NCI-H2107 treated with DMSO at 0.1 percent for 48 hours (cell line): ENCODE results near the gene CCDC127.
"Not testable (repeated sequence)": the region's sequence is repeated elsewhere in the genome, so short reads cannot be mapped to it uniquely, and the experiment has no call there.

ENCODE experiments used
- DNase-seq: peaks from one replicate; lab custom pipeline; 2025; ENCODE audit not compliant: unreplicated experiment; lab: John Stamatoyannopoulos, UW

CCDC127 gene

GRCh38 chr5:174876-175465 lies 43.0 kb downstream of the CCDC127 start:
- no peak for DNase-seq

DNA sequence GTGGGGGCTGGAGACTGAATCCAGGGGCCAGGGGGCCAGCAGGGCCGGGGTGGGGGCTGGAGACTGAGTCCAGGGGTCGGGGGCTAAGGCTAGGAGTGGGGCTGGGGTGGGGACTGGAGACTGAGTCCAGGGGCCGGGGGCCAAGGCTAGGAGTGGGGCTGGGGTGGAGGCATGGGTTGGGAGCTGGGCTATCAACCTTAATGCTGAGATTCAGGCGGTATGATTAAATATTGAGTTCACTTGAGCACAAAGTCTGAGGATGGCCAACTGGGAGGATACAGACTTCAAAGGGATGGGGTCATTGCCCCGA lies 43.7 kb downstream of the CCDC127 start:
- DNase-seq, result no peak

DNA sequence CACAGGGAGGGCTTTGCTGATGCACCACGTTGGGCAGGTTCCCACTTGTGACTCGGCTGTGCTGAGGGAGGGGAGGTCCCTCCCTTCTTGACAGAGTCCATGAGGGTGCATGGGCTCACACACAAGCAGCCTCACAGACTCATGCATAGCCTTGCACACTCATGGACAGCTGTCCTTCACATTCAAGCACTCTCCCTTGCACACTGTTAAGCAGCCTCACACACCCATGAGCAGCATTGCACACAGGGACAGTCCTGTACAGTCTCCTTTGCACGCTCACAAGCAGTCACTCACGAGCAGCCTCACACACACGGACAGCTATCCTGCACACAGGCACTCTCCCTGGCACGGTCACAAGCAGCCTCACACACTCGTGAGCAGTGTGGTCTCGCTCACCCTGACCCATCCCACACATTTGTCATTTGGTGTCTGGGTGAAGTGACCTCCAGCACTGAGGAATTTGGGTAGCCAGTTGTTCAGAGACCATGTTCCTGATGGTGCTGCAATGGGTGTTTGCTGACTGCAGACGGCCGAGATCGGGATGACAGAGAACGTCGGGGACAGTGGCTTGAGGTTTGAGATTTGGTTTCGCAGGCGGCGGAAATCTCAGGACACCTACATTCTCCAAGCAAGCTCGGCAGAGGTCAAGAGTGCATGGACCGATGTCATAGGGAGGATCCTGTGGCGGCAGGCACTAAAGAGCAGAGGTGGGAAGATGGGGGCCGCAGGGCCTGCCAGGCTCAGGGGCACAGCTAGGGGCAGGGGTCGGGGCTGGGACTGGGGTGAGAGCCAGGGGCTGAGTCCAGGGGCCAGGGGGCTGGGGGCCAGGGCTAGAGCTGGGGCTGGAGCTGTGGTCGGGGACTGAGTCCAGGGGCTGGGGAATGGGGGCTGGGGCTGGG lies 44.3 kb downstream of the CCDC127 start:
- DNase-seq, result no peak

- DNase-seq, result no peak
These were observed 45.1 kb downstream of the CCDC127 start for GRCh38 chr5:172841-173251.

GRCh38 chr5:172421-172820 lies 45.5 kb downstream of the CCDC127 start:
- DNase-seq, result no peak

- no peak for DNase-seq
These were observed 46.1 kb downstream of the CCDC127 start for GRCh38 chr5:171801-172331.

- DNase-seq, result no peak
These were observed 46.8 kb downstream of the CCDC127 start for GRCh38 chr5:170971-171800.

GRCh38 chr5:169728-170094 lies 48.2 kb downstream of the CCDC127 start:
- no peak for DNase-seq

- no peak for DNase-seq
These were observed 48.8 kb downstream of the CCDC127 start for GRCh38 chr5:169071-169727.

- no peak for DNase-seq
These were observed 49.8 kb downstream of the CCDC127 start for GRCh38 chr5:167982-168660.

GRCh38 chr5:167511-167910 lies 50.4 kb downstream of the CCDC127 start:
- DNase-seq, result no peak

GRCh38 chr5:166441-167372 lies 51.2 kb downstream of the CCDC127 start:
- no peak for DNase-seq

DNA sequence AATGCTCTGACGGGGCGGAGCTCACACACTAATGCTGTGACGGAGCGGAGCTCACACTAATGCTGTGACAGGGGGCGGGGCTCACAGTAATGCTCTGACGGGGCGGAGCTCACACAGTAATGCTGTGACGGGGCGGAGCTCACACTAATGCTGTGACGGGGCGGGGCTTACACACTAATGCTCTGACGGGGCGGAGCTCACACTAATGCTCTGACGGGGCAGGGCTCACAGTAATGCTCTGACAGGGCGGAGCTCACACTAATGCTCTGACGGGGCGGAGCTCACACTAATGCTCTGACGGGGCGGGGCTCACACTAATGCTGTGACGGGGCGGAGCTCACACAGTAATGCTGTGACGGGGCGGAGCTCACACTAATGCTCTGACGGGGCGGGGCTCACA lies 53.2 kb downstream of the CCDC127 start:
- DNase-seq, result not testable (repeated sequence)

DNA sequence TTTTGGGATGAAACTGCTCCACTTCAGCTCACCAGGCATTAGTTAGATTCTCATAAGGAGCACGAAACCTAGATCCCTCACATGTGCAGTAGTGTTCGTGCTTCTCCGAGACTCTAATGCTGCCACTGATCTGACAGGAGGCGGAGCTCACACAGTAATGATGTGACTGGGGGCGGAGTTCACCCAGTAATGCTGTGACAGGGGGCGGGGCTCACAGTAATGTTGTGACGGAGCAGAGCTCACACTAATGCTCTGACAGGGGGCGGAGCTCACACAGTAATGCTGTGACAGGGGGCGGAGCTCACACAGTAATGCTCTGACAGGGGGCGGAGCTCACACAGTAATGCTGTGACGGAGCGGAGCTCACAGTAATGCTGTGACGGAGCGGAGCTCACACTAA lies 53.7 kb downstream of the CCDC127 start:
- DNase-seq, result no peak

DNA sequence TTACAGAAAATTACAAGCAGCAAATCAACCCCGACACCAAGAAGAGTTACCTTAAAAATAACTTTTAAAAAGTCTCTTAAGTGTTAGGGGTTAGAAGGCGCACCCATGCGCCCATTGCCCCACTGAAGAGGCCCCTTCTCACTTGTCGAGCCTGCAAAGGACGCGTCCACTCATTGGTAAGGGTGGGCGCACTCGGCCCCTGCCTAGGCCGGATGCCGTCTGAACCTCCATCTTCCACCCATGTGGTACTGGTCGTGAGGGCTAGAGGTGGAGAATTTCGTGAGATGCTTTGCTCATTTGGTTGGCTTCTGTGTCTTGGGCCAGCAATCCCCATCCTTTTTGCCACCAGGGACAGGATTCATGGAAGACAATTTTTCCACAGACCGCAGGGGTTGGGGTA lies 54.1 kb downstream of the CCDC127 start:
- no peak for DNase-seq

GRCh38 chr5:163338-163620 lies 54.7 kb downstream of the CCDC127 start:
- no peak for DNase-seq

- DNase-seq, result no peak
These were observed 55.2 kb downstream of the CCDC127 start for GRCh38 chr5:162565-163337.

GRCh38 chr5:162190-162564 lies 55.8 kb downstream of the CCDC127 start:
- DNase-seq, result no peak

GRCh38 chr5:161803-162110 lies 56.2 kb downstream of the CCDC127 start:
- DNase-seq, result no peak
